ENCODE results near the gene LRMDA. TPM values are rescaled to one million over a fixed set of nuclear protein-coding genes. Genes with fewer than 3 reads are reported as not detected.

LRMDA gene
- total and polyA plus RNA-seq, 2 of the 8 experiments (the other 6 are each of a cell fraction or from before 2014, with no cell fraction given) = 0.86 to 2.8 TPM

GRCh38 chr10:75452997-75453396 lies 21.6 kb downstream of the LRMDA start (continued):
- TF ChIP-seq HDAC6 (IDR thresholded peaks at IDR 0.05; ENCODE audit: low read depth, low read length) = no peak
